Measurements from ENCODE around the gene PSD4. TPM values are rescaled to one million over a fixed set of nuclear protein-coding genes. Genes with fewer than 3 reads are reported as not detected.

The PSD4 gene
- total and polyA plus RNA-seq, 2 of the 8 experiments (the other 6 are each of a cell fraction or from before 2014, with no cell fraction given), result 0.53 to 1.2 TPM

GRCh38 chr2:113164930-113165585, 8.7 kb upstream of the PSD4 start (continued):
- TF ChIP-seq SIN3A (conservative IDR thresholded peaks at IDR 0.05 in 1 of 2, IDR thresholded peaks at IDR 0.05 in 1 of 2; ENCODE audit: low read depth in 1 of 2, low read length in 2 of 2) (0 out of 4 replicates have a peak, but pooled peaks of 1 of the 2 experiments have one; percentile 50), CHD7 (IDR thresholded peaks at IDR 0.05; ENCODE audit: insufficient replicate concordance, low read length) (no peak), FOSL1 (IDR thresholded peaks at IDR 0.05; ENCODE audit: insufficient read depth, low read depth, low read length) (no peak), MAFK (IDR thresholded peaks at IDR 0.05; ENCODE audit: low read depth, low read length) (no peak), JUND (IDR thresholded peaks at IDR 0.05; ENCODE audit: low read length) (no peak), MAX (IDR thresholded peaks at IDR 0.05) (peak; percentile 84), RFX5 (IDR thresholded peaks at IDR 0.05; ENCODE audit: borderline replicate concordance, low read depth, low read length) (peak; percentile 52; the same call in 1 of the 2 replicates)
